CD4-positive, alpha-beta T cell treated with Interleukin-17A for 4 hours (primary cell): ENCODE results near the gene EVA1C.
A peak's percentile ranks its signal among the peaks of the same experiment; 100 is the strongest.
"Not testable (repeated sequence)": the region's sequence is repeated elsewhere in the genome, so short reads cannot be mapped to it uniquely, and the experiment has no call there.

Experiments used
- DNase-seq: peaks from one replicate; pipeline ENCODE4 v3.0.0-alpha.2; 2020; ENCODE audit warnings: mixed read lengths

Gene EVA1C

GRCh38 chr21:32534113-32534512 lies 121.6 kb downstream of the EVA1C start:
- no peak for DNase-seq

- DNase-seq, result no peak
Measured at GRCh38 chr21:32535612-32536011, 123.1 kb downstream of the EVA1C start.

GRCh38 chr21:32537569-32537881 lies 125.0 kb downstream of the EVA1C start:
- DNase-seq, result no peak

GRCh38 chr21:32538147-32538792 lies 125.8 kb downstream of the EVA1C start:
- DNase-seq, result peak; percentile 43

- no peak for DNase-seq
Measured at GRCh38 chr21:32539378-32539777, 126.9 kb downstream of the EVA1C start.

GRCh38 chr21:32543056-32543455 lies 130.6 kb downstream of the EVA1C start:
- DNase-seq, result not testable (repeated sequence)

GRCh38 chr21:32543975-32544374 lies 131.5 kb downstream of the EVA1C start:
- no peak for DNase-seq

- no peak for DNase-seq
Measured at GRCh38 chr21:32544697-32545096, 132.2 kb downstream of the EVA1C start.

GRCh38 chr21:32545948-32546441 lies 133.5 kb downstream of the EVA1C start:
- DNase-seq, result no peak

- no peak for DNase-seq
Measured at GRCh38 chr21:32547018-32547417, 134.5 kb downstream of the EVA1C start.

GRCh38 chr21:32548978-32549377 lies 136.5 kb downstream of the EVA1C start:
- DNase-seq, result no peak

- no peak for DNase-seq
Measured at GRCh38 chr21:32549440-32549839, 136.9 kb downstream of the EVA1C start.

GRCh38 chr21:32549886-32550285 lies 137.4 kb downstream of the EVA1C start:
- DNase-seq, result no peak

GRCh38 chr21:32554832-32555638 lies 142.5 kb downstream of the EVA1C start:
- no peak for DNase-seq

GRCh38 chr21:32558106-32558505 lies 145.6 kb downstream of the EVA1C start:
- no peak for DNase-seq

GRCh38 chr21:32559006-32559610 lies 146.6 kb downstream of the EVA1C start:
- no peak for DNase-seq

- no peak for DNase-seq
Measured at GRCh38 chr21:32560896-32561295, 148.4 kb downstream of the EVA1C start.

- not testable (repeated sequence) for DNase-seq
Measured at GRCh38 chr21:32561476-32561875, 149.0 kb downstream of the EVA1C start.

- peak; percentile 12 for DNase-seq
Measured at GRCh38 chr21:32562426-32562825, 149.9 kb downstream of the EVA1C start.

- DNase-seq, result no peak
Measured at GRCh38 chr21:32562915-32563314, 150.4 kb downstream of the EVA1C start.
